CD4-positive, alpha-beta T cell treated with Interferon gamma for 1 hour (primary cell): ENCODE data around the gene GATA5.
"Not testable (repeated sequence)": the region's sequence is repeated elsewhere in the genome, so short reads cannot be mapped to it uniquely, and the experiment has no call there.

Source experiments
- DNase-seq: peaks from one replicate; pipeline ENCODE4 v3.0.0-alpha.2; 2020

Gene GATA5

DNA sequence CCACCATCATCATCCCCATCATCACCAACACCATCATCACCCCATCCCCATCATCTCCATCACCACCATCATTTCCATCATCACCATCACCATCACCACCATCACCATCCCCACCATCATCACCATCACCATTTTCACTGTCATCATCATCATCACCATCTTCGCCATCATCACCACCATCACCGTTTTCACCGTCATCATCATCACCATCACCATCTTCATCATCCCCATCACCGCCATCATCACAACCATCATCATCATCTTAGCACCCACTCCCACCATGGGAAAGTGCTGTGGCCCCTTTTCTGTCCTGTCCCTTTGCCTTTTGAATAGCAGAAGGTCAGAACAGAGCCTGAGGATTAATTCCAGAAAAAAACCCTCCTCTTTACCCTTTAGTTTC, 28.5 kb upstream of the GATA5 start:
- DNase-seq, result no peak

DNA sequence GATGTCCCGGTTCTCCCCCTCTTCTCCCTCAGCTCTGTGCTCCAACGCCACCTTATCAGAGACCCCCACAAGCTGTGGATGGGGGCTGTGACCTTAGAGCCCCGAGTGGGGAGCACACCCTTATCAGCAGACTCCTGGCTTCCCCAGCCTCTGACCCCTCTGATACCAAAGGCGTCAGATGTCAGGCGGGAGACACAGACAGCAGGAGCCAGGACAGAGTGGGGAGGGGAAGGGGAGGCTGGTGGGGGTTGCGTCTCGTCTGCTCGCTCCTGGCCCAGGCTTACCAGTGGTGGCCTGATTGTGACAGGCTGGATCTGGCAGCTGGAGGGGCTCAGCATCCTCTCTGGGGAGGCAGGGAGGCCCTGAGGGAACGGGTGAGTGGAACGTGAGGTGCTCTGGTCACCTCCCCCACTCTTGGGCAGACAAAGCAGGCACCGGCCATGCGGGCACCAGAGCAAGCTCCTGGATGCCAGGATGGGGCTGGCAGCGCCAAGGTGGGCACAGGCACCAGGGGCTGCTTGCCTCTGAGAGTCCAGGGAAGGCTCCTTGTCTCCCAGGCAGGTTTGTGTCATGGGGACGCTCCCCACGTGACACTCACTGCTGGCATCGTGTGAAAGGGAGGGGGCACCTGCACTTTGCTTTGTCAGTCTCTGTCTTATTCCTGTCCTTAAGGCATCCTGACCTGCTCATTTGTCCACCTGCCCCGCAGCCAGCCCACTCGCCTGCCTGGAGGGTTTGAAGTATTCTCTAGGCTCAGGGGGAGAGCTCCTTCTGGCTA, 27.8 kb upstream of the GATA5 start:
- no peak for DNase-seq

DNA sequence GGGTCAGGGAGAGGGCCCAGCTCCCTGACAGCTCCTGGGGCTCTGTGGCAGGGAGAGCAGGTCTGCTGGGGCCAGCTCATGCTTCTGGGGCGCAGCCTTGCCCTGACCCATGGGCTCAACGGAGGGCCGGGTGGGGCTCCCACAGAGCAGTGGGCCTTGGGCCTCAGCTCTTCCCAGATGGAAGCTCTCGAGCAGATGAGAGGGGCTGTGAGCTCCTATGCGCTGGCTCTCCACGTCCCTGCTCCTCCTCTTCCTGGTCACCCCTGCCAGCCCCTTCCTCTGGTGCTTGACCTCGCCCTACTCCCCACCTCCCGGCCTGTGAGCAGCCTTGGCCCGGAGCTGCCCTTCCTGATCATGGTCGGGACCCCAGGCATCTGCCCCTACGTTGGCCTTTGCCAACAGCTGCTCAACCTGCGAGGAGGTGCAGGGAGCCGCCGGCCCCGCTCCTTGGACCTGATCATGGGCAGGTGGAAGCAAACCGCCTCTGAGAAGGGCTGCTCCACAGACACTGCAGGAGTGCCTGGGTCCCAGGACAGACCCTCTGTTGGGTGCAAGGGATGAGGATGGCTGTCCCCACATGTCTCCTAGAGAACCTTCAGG, 26.8 kb upstream of the GATA5 start:
- no peak for DNase-seq

DNA sequence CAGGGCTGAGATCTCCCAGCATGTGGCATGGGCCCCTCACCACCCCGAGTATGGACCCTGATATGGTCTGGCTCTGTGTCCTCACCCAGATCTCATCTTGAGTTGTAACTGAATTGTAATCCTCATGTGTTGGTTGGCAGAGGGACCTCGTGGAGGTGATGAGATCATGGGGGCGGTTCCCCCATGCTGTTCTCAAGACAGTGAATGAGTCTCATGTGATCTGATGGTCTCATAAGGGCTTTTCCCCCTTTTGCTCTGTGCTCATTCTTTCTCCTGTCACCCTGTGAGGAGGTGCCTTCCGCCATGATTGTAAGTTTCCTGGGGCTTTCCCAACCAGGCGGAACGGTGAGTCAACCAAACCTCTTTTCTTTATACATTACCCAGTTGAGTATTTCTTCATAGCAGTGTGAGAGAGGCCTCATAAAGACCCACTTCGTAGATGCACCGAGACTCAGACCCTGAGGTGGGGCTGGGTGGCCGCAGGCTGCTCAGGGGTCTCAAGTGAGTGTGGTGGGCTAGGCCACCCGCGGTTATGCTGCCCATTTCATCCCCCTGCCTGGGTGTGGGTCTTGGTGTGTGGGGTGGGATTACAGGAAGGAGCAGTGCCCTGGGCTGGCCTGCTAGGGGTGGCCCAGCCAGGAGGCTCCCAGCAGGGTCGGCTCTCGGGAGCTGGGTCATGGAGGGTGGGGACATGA, 26.2 kb upstream of the GATA5 start:
- DNase-seq, result peak; percentile 57

DNA sequence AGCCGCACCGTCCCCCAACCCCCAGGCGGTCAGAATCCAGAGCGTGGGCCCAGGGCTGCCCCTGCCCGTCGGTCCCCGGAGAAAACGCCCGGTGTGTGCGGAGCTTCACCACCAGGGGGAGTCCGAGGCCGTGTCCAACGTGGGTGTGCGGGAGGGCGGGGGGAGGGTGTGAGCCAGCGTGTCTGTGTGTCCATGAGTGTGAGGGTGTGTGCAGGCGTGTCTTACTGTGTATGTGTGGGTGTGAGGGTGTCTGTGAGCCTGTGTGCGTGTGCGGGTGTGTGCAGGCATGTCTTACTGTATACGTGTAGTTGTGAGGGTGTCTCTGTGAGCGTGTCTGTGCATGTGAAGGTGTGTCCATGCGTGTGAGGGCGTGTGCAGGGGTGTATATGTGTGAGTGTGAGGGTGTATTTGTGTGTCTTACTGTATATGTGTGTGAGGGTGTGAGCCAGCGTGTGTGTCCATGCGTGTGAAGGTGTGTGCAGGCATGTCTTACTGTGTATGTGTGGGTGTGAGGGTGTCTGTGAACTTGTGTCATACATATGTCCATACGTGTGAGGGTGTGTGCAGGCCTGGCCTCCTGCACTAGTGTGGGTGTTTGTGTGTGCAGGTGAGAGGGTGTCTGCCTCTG, 24.6 kb upstream of the GATA5 start:
- peak; percentile 65 for DNase-seq

- DNase-seq, result no peak
Measured at GRCh38 chr20:62499758-62500236, 24.0 kb upstream of the GATA5 start.

DNA sequence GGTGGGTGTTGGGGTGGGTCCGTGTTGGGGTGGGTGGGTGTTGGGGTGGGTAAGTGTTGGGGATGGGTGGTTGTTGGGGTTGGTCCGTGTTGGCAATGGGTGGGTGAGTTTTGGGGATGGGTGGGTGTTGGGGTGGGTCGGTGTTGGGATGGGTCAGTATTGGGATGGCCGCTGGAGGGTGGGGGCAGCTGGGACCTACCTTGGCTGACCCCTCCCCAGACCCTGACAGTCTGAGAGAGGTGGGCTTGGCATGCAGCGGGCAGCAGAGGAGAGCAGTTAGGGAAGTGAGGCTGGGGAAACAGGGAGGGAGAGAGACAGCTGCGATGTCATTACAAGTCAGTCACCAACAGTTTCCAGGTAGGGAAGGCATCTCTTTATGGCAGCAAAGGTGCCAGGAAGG, 23.1 kb upstream of the GATA5 start:
- no peak for DNase-seq

DNA sequence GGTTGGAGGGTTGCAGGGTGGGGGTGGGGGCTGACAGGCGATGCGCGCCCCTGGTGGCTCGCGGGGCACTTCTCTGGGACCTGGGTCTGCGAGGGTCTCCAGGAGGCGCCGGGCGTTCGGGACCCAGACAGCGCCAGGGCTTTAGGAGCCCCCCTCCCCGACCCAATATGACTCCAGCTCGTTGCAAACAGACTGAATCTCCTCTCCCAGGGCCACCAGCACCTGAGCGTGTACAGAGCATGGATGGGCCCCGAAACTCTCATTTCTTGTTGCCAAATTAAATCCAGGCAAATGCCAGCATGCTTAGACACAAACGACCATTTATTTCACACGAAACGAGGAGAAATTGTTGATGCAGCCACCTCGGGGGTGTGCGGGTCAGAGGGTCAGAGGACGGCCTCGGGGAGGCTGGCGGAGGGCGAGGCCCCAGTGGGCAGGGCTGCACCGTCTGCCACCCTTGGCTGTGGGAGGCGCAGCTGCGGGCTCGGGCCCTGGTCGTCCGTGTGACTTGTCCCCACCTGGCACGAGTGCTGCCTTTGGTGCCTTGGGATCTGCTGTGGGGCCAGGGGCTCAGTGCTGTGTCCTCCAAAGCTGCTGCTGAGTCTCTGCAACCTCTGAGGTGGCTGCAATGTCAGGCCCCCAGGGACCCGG, 20.9 kb upstream of the GATA5 start:
- DNase-seq, result peak; percentile 6

DNA sequence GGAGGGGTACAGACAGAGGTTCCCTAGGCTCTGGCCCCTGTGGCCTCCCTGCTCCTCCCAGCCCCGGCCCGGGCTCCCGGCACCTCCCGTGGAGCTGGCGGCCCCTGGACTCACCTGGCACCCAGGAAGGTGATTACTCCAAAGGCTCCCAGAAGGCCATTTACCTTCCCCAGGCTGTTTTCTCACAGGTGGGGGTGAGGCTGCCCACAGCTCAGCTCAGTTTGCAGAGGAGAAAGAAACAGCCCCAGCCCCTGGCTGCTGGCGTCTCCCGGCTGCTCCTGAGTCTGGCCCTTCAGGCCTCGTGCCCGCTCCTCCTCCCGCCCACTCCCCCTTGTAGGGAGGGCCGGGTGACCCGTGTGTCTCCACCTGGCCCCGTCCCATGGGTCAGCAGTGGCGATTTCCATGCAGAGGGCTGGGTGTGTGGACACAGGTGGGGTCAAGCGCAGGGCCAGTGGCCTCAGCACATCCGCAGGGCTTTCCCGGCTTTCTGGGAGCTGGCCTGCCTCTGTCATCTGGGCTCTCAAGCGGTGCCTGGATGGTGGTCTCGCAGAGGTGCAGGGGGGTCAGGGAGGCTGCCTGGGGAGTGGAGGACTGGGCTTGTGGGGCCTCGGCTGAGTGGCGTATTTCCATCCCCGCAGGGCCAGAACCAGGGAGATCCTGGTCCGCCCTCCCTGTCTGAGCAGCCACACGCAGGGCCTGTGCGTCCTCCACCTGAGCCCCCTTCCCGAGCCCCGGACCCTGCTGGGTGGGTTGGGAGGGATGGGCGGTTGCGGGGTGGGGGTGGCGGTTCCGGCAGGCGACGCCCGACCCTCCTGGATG, 20.2 kb upstream of the GATA5 start:
- DNase-seq, result no peak

GRCh38 chr20:62494980-62495748, 19.4 kb upstream of the GATA5 start:
- no peak for DNase-seq

DNA sequence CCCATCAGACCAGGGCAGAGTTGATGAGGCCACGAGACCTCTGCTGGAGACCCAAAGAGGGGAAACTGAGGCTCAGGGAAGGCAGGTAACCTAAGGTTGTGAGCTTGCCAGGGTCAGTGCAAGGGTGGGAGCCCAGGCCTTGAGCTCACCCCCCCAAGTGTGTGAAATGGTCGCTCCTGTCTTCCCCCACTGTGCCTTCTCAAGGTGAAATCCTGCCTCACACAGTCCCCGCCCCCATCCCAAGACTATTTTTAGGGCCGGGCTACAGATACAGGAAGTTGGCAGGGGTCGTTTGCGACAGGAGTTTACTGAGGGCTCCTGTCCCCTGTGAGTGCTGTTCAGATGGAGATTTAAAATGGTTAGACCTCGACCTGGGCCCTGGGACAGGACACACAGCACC, 18.7 kb upstream of the GATA5 start:
- DNase-seq, result peak; percentile 15

- DNase-seq, result no peak
Measured at GRCh38 chr20:62493886-62494285, 18.1 kb upstream of the GATA5 start.

DNA sequence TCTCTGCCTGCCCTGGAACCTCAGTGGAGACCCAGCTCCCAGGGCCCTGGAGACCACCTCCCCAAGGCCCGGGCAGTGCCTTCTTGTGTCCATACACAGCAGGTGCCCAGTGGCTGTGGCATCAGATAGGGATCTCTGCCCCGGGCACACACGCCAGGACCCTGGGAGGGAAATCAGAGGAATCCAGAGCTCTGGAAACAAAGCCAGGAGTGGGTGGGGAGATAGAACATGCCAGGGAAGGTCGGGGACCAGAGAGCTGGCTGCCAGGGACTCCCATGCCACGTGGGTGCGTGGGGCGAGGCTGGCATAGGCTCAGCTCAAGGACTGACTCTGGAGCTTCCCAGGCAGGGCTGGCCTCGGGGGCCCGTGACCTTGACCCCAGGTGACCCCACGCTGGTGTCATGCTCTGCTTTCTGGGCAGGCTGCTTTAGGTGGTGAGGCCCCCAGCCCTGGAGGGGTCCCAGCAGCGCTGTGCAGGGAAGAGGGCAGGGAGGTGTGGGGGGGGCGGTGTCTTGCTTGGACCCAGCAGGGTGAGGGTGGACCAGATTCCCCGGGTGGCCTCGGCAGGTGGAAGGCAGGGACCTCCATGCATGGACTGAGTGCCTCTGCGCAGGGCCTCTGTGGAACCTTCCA, 17.6 kb upstream of the GATA5 start:
- no peak for DNase-seq

DNA sequence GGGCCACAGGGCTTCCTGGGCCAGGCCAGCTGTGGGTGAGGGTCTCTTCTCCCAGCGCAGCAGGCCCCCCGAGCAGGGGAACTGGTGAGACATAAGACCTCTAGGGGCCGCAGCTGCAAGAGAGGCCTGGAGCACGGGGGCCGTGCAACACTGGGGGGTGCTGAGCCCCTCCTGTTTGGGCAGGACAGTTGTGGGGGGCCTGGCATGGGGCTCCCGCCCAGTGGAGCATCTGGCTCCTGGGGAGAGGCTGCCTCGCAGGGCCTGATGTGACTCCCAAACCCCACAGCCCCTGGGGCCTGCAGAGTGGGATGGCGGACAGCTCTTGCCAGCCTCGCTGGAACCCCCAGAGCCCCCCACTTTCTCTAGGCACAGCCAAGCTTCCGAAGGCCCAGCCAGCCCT, 16.9 kb upstream of the GATA5 start:
- no peak for DNase-seq

DNA sequence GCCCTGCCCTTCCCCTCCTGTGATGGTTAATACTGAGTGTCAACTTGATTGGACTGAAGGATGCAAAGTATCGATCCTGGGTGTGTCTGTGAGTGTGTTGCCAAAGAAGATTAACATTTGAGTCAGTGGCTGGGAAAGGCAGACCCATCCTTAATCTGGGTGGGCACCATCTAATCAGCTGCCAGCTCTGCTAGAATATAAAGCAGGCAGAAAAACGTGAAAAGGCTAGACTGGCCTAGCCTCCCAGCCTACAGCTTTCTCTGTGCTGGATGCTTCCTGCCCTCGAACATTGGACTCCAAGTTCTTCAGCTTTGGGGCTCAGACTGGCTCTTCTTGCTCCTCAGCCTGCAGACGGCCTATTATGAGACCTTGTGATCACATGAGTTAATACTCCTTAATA, 15.0 kb upstream of the GATA5 start:
- DNase-seq, result not testable (repeated sequence)

DNA sequence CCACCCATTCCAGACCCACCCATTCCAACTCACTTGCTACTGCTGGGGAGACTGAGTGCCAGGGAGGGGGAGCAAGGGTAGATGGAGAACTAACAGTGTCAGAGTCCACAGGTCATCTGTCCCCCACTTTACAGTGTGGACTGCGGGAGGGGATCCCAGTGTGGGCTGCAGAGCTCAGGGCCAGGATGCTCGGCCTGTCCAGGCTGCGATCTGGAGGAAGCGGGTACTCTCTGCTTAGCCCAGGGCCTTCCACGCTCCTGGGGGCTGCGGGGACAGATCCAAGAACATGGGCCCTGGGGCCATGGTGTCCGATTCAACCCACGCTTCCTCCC, 14.1 kb upstream of the GATA5 start:
- DNase-seq, result no peak

- no peak for DNase-seq
Measured at GRCh38 chr20:62489186-62489931, 13.6 kb upstream of the GATA5 start.

DNA sequence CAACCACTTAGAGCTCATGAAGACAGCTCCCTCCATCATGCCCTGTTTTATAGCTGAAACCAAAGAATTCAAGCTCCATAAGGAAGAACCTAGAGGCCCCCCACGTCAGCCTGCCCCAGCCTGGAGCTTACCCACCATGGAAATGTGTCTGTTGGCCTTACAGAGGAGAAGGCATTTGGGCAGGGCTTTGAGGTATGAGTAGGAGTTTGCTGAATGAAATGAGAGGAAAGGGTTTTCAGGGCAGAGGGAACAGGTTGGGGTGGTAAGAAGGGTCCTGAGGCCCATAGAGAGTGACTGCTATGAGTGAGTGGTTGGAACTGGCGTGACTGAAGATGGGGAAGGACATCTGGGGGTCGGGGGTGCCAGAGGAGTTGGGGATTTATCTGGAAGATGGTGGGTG, 12.7 kb upstream of the GATA5 start:
- DNase-seq, result no peak

DNA sequence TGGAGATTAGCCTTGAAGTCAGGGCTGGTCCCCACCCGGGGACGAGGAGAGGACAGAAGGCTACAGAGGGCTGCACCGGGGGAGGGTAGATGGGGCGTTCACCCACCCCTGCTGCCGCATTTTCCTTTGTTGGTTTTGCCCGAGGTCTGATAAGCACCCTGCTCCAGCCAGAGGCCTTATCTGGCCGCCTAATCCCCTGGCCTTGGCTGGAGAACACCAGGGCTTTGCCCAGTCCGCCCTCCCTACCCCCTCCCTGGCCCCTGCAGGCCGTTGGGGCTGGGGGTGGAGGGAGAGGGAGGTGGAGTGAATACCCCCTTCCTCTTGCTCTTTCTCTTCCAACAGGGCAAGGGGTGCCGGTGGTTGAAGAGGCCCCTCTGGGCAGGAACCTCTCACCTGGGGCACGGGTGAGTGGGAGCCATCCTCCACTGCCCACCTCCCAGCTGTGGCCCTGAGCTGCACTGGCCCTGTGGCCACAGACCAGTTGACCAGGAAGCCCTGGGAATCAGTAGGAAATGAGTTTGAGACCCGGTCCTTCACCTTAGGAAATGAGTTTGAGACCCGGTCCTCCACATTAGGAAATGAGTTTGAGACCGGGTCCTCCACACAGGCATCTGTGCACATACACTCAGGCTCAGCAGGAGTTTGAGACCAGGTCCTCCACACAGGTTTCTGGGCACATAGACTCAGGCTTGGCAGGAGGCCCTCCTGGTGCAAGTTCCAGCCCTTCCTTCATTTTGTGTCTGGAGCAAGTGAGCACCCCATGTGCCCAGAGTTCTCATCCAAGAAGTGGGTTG, 12.0 kb upstream of the GATA5 start:
- no peak for DNase-seq
